Measurements from ENCODE around the gene ABHD1. TPM values are rescaled to one million over a fixed set of nuclear protein-coding genes. Genes with fewer than 3 reads are reported as not detected.
"Not testable (repeated sequence)": the region's sequence is repeated elsewhere in the genome, so short reads cannot be mapped to it uniquely, and the experiment has no call there.

The ABHD1 gene
- total RNA-seq, 1 donor from 2014 or later = not detected

DNA sequence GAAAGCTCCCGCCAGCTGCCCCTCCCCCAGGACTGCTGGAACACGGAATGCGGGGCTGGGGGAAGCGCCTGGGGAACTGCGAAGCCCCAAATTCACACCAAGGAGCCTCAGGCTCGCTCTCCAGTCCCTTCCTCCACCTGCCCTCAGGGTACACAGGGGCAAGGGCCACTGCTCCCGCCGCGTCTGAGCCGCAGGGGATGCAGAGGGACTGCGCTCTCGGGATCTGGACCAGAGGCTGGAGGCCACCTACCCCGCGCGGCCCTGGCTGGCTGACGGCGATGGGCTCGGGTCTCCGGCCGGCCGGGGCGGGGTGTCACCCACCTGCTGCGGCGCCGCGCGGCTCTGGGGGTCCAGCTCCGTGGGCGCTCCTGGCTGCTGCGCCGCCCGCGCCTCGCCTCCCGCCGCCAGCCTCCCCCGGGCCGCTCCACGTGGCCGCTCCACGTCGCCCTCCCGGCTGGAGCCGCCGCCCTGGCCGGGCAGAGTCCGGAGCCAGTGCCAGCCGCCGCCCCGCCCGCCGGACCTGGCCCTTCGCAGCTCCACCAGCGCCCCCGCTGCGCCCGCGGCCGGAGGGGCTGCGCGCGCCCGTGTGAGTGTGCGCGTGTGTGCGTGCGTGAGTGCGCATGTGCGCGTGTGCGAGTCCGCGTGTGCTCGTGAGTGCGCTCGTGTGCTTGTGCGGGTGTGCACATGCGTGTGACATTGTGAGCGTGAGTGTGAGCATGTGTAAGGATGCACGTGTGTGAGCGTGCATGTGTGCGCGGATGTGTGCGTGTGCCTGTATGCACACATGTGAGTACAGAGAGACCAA lies 4.9 kb upstream of the ABHD1 start, which contains the start of gene CGREF1:
TSS of gene CGREF1 (minus strand) at position 604 of the 805 bp plus-strand sequence. CDS start 14,762 bp downstream, outside the sequence.
- Histone ChIP-seq H3K4me1 (peaks cover 3 to 6% of the 10 kb centered on the region in 2 donors), H3K9me3 (no peaks in the 10 kb centered on the region), H3K27ac (no peak within 1 kb of the TSS), H3K27me3 (no peaks in the 10 kb centered on the region), H3K4me3 (peak within 1 kb of the TSS; percentile 62 to 63), H3K36me3 (no peaks in the 10 kb centered on the region)
- no peak for DNase-seq (ENCODE audit: low spot score in 2 of 2)
- intact Hi-C loops (cut with DNase I) = no loop called here
- TF ChIP-seq, protein P1, sequence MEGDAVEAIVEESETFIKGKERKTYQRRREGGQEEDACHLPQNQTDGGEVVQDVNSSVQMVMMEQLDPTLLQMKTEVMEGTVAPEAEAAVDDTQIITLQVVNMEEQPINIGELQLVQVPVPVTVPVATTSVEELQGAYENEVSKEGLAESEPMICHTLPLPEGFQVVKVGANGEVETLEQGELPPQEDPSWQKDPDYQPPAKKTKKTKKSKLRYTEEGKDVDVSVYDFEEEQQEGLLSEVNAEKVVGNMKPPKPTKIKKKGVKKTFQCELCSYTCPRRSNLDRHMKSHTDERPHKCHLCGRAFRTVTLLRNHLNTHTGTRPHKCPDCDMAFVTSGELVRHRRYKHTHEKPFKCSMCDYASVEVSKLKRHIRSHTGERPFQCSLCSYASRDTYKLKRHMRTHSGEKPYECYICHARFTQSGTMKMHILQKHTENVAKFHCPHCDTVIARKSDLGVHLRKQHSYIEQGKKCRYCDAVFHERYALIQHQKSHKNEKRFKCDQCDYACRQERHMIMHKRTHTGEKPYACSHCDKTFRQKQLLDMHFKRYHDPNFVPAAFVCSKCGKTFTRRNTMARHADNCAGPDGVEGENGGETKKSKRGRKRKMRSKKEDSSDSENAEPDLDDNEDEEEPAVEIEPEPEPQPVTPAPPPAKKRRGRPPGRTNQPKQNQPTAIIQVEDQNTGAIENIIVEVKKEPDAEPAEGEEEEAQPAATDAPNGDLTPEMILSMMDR (IDR thresholded peaks at IDR 0.05) = no peak

DNA sequence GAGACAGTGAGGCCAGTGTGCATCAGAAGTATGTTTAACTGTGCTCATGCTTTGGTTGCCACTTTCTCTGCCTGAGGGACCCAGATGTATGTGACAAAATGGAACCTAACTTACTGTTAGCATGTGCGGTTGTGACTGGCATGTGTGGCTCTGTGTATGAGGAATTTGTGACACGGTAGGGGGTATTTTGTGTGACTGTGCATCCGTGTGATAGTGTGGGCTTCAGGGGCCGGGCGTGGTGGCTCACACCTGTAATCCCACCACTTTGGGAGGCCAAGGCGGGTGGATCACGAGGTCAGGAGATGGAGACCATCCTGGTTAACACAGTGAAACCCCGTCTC lies 4.3 kb upstream of the ABHD1 start:
- H3K36me3 ChIP-seq; H3K27me3 ChIP-seq; DNase-seq (ENCODE audit: low spot score in 2 of 2); intact Hi-C loops (cut with DNase I); H3K9me3 ChIP-seq; H3K4me1 ChIP-seq; H3K27ac ChIP-seq: not testable (repeated sequence)
- peak overlapping the region; percentile 62 to 63 for H3K4me3 ChIP-seq

DNA sequence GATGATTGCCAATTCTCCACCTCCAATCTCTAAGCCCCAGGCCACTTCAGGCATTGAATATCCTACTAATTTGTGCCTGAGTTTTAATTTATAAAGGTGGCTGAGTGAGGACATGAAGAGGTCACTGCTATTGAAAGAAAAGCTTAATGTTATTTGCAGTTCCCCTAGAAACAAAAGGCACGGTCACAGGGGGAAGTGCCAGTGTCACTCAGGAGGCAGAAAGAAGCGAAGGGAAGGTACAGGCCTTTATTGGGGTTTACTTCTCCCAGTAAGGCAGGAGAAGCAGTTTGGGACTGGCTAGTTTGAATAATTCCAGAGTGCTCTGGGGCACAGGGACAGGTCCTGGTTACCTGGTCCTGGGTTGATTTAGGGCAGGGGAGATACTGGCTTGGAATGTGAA lies 1.7 kb upstream of the ABHD1 start:
- H3K27me3 ChIP-seq = no peaks in the 10 kb centered on the region
- H3K9me3 ChIP-seq = no peaks in the 10 kb centered on the region
- intact Hi-C loops (cut with DNase I) = no loop called here

DNA sequence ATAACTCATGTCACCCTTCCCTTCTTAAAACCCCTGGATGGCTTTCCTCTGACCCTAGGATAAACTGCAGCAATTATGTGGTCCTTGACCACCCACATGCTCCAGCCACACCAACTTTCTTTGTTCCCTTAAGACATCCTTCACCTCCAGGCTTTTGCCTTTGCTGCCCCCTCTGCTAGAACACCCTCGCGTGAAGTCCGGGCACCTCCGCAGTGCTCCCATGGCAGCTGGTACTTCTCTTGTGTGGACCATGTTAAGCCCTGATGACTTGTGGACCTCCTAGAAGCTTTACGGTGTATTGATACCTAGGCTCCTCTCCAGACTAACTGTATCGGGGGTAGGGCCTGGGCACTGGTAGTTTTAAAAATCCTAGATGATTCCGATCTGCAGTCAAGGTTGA lies 824 bp upstream of the ABHD1 start:
- Histone ChIP-seq H3K9me3 (no peaks in the 10 kb centered on the region), H3K4me3 (peak overlapping the region in 1 of 2 donors; percentile 66), H3K27ac (no peak overlapping the region), H3K36me3 (no peaks in the 10 kb centered on the region), H3K4me1 (peaks cover 3 to 6% of the 10 kb centered on the region in 2 donors), H3K27me3 (no peaks in the 10 kb centered on the region)
- intact Hi-C loops (cut with DNase I) = no loop called here
- no peak for DNase-seq (ENCODE audit: low spot score in 2 of 2)
- TF ChIP-seq, protein P1 (IDR thresholded peaks at IDR 0.05) = no peak

More for the DNA sequence above, 1.7 kb upstream of the ABHD1 start:
- Histone ChIP-seq H3K36me3 (no peaks in the 10 kb centered on the region), H3K4me3 (no peak overlapping the region), H3K4me1 (peaks cover 3 to 6% of the 10 kb centered on the region in 2 donors), H3K27ac (no peak overlapping the region)
- no peak for DNase-seq (ENCODE audit: low spot score in 2 of 2)
- TF ChIP-seq, protein P1 (IDR thresholded peaks at IDR 0.05) = no peak

DNA sequence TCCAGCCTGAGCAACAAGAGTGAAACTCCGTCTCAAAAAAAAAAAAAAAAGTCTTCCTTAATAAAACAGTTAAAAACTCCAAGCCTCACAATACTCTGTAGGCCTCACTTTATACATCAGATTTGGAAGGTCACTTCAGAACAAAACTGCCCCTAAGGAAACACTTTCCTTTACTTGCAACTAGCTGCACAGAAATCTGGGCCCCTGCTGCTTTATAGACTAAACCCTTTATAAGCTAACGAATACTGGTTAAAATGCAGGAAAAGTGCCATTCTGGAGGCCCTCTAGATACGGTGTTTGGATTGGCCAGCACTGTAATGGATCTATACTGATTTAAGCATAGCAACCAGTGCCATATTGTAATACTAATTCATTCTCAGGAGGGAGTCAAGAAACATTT lies 1.5 kb downstream of the ABHD1 start:
- H3K27me3 ChIP-seq = no peaks in the 10 kb centered on the region
- peaks cover 0 to 6% of the 10 kb centered on the region in 2 donors for H3K36me3 ChIP-seq
- no peaks in the 10 kb centered on the region for H3K4me1 ChIP-seq
- TF ChIP-seq, protein P1 (IDR thresholded peaks at IDR 0.05) = no peak
- H3K27ac ChIP-seq = no peak overlapping the region
- no peak for DNase-seq (ENCODE audit: low spot score in 2 of 2)
- intact Hi-C loops (cut with DNase I) = no loop called here
- no peak overlapping the region for H3K4me3 ChIP-seq
- H3K9me3 ChIP-seq = no peaks in the 10 kb centered on the region

DNA sequence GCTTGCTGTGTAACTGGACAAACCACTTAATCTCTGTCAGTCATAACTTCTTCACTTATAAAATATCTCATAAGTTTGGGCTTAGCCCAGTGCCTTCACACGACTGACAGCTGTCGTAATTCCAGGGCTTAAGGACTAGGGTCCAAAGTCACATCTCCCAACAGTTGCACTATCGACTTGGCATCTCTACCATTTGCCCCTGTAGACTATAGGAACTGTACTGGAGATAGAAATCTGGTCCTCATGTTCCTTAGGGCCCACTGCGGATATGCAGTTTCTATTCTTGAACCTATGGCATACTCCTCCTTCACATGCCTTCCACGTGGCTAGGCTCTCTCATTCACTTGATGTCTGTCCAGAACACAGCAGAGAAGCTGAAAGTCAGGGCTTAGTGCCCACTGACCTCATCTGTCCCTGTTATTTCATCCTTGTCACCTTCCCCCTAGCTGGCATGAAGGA lies 2.7 kb downstream of the ABHD1 start:
- Histone ChIP-seq H3K27ac (no peak overlapping the region), H3K4me1 (no peaks in the 10 kb centered on the region), H3K27me3 (no peaks in the 10 kb centered on the region), H3K36me3 (peaks cover 11 to 12% of the 10 kb centered on the region in 2 donors), H3K9me3 (no peaks in the 10 kb centered on the region), H3K4me3 (no peak overlapping the region)
- DNase-seq (ENCODE audit: low spot score in 2 of 2) = no peak
- TF ChIP-seq, protein P1 (IDR thresholded peaks at IDR 0.05) = no peak
- intact Hi-C loops (cut with DNase I) = no loop called here
